ENCODE measurements around the gene SSC4D.
A peak's percentile ranks its signal among the peaks of the same experiment; 100 is the strongest.

SSC4D gene

GRCh38 chr7:76380623-76380966 is 28.9 kb downstream of the SSC4D start:
- Histone ChIP-seq H3K27ac (replicated peaks) (peak overlapping the region; percentile 75), H3K27me3 (ENCODE audit: insufficient read depth, poor library complexity, severe bottlenecking) (no peaks in the 10 kb centered on the region), H3K4me3 (replicated peaks; ENCODE audit: insufficient read depth, low read length) (no peak overlapping the region)
- TF ChIP-seq GABPA (IDR thresholded peaks at IDR 0.05; ENCODE audit: low read depth) (no peak), REST (IDR thresholded peaks at IDR 0.05; ENCODE audit: insufficient replicate concordance, low read depth) (no peak)
- no peak for DNase-seq (ENCODE audit: low read depth in 1 of 2, low spot score in 1 of 2)

DNA sequence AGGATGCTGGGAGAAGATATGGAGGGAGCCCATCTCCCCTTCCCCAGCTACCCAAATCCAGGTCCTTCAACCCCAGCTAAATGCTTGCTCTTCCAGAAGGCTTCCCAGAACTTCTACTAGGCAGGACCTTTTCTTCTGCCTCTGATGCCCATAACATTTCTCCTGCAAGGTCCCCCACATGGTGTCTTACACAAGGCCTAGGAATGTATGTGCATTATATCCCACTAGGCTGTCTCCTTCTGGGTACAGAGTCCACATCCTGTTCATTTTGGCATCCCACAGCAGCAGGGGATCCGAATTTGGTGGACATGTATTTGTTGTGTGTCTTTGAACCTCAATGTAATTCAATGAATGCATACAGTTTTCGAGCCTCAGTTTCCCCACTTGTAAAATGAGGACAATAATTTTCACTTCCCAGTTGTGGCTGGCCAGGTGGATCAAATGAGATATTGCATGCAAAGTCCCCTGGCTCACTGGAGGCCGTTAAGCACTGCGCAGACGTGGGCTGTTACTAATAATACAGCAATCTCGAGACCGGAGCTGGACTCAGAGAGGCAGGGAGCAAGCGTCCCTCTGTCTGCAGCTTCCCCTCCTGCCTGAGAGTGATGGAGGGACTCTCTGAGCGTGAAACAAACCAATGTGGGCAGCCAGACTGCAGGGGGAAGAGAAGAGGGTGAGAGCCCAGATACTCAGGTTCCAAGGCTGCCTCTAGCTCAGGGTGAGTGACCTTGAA is 32.1 kb downstream of the SSC4D start:
- Histone ChIP-seq H3K27me3 (ENCODE audit: insufficient read depth, poor library complexity, severe bottlenecking) (no peaks in the 10 kb centered on the region), H3K4me3 (replicated peaks; ENCODE audit: insufficient read depth, low read length) (no peak overlapping the region), H3K27ac (replicated peaks) (no peak overlapping the region)
- TF ChIP-seq GABPA (IDR thresholded peaks at IDR 0.05; ENCODE audit: low read depth) (no peak), REST (IDR thresholded peaks at IDR 0.05; ENCODE audit: insufficient replicate concordance, low read depth) (no peak), CTCF (IDR thresholded peaks at IDR 0.05; ENCODE audit: insufficient read depth, low read length) (no peak), SPI1 (IDR thresholded peaks at IDR 0.05; ENCODE audit: borderline replicate concordance, low read depth) (no peak), POLR2AphosphoS5 (IDR thresholded peaks at IDR 0.05; ENCODE audit: low read depth) (no peak)
- no peak for DNase-seq (ENCODE audit: low read depth in 1 of 2, low spot score in 1 of 2)

DNA sequence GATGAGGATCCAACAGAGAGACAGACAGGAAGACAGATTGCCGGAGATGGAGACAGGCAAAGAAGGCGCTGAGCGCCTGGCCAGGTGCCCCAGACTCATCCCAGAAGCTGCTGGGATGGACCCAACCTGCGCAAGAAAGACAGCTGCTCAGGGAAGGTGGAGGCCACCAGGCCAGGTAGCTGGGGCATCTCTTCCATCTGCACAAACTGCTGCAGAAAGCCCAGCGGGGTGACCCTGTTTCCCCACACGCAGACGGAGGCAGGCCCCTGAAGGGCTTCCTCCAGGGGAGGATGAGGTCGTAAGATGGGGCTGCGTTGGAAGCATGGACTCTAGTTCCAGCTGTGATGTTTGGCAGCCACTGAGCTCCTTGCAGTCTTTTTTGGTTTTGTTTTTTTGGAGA is 34.2 kb downstream of the SSC4D start:
- no peaks in the 10 kb centered on the region for H3K27me3 ChIP-seq (ENCODE audit: insufficient read depth, poor library complexity, severe bottlenecking)
- H3K27ac ChIP-seq (replicated peaks) = no peak overlapping the region
- DNase-seq (ENCODE audit: low read depth in 1 of 2, low spot score in 1 of 2) = no peak
- TF ChIP-seq GABPA (IDR thresholded peaks at IDR 0.05; ENCODE audit: low read depth) (no peak), CTCF (IDR thresholded peaks at IDR 0.05; ENCODE audit: insufficient read depth, low read length) (no peak), SPI1 (IDR thresholded peaks at IDR 0.05; ENCODE audit: borderline replicate concordance, low read depth) (no peak), REST (IDR thresholded peaks at IDR 0.05; ENCODE audit: insufficient replicate concordance, low read depth) (no peak), POLR2AphosphoS5 (IDR thresholded peaks at IDR 0.05; ENCODE audit: low read depth) (no peak)
- no peak overlapping the region for H3K4me3 ChIP-seq (replicated peaks; ENCODE audit: insufficient read depth, low read length)

All from HL-60 (cell line).